Sigmoid colon (tissue), 7 donors: ENCODE measurements around the gene ELOVL4. TPM values are rescaled to one million over a fixed set of nuclear protein-coding genes. Genes with fewer than 3 reads are reported as not detected.
A peak's percentile ranks its signal among the peaks of the same experiment; 100 is the strongest.

Experiments
- DNase-seq: peaks from one replicate; pipeline ENCODE4 v3.0.0-alpha.2; 2019
- H3K27ac ChIP-seq, 4 donors: fragments of 200-600 bp; sonication (generic); one replicate each; pipeline ENCODE4 v1.5.1; 2016 to 2019; ENCODE audit warnings: mild to moderate bottlenecking in 1 of 4
- H3K27me3 ChIP-seq, 3 donors: fragments of 200-600 bp; sonication (generic); one replicate each; pipeline ENCODE4 v1.5.1; 2019; ENCODE audit warnings: mild to moderate bottlenecking in 1 of 3
- H3K36me3 ChIP-seq, 4 donors: fragments of 200-600 bp; sonication (generic); one replicate each; pipeline ENCODE4 v1.5.1; 2016 to 2019
- H3K4me1 ChIP-seq, 4 donors: fragments of 200-600 bp; sonication (generic); one replicate each; pipeline ENCODE4 v1.5.1; 2017 to 2019
- H3K4me3 ChIP-seq, 4 donors: fragments of 200-600 bp; sonication (generic); one replicate each; pipeline ENCODE4 v1.5.1; 2017 to 2019; ENCODE audit warnings: mild to moderate bottlenecking in 2 of 4, moderate library complexity in 1 of 4
- H3K9me3 ChIP-seq, 4 donors: fragments of 200-600 bp in 3 of 4; sonication (generic) in 3 of 4; one replicate each; pipeline versions ENCODE4 v1.5.1 to v1.6.1; 2013 to 2019
- CTCF ChIP-seq, 4 experiments: fragments of 450-650 bp in 3 of 4; fragments of 200-600 bp in 1 of 4; IDR thresholded peaks; one replicate each; pipeline ENCODE4 v1.5.1; 2016 to 2019; ENCODE audit warnings: antibody characterized with exemption in 4 of 4, mild to moderate bottlenecking in 3 of 4, moderate library complexity in 2 of 4
- EP300 ChIP-seq, 4 donors: sonication (generic); formaldehyde crosslinking; IDR thresholded peaks; one replicate each; pipeline ENCODE4 v1.6.1; 2017; ENCODE audit warnings: antibody characterized with exemption in 4 of 4
- POLR2AphosphoS5 ChIP-seq, 4 donors: sonication (generic); formaldehyde crosslinking; IDR thresholded peaks; one replicate each; pipeline ENCODE4 v1.6.1; 2017; ENCODE audit warnings: antibody characterized with exemption in 4 of 4
- WGBS, 2 donors: extraction: QIAGEN DNeasy Blood & Tissue Kit; methylation state at CpG; one replicate each; pipeline ENCODE4 v1.1.7; 2013; 5-methylcytosine and 5-hydroxymethylcytosine counted together
- intact Hi-C: fragments of 100-400 bp; cut with DNase I; formaldehyde crosslinking; loops from one replicate; pipeline ENCODE4 v1.15.1; 2023
- polyA plus RNA-seq, 3 donors: library from polyadenylated mRNA; stranded (reverse); fragments of 200-250 nt; gene quantifications; one replicate each; pipeline ENCODE4 v1.2.3, GENCODE V29; 2013
- total RNA-seq, 4 donors: library from RNA; depleted of rRNA; stranded (reverse); fragments of >200 nt; gene quantifications; one replicate each; pipeline ENCODE4 v1.1.0, GENCODE V29; 2016
- donor health status: healthy with polysubstance abuse.
- donor health status: Bipolar disorder and iron deficiency.
- donor health status: healthy.

Gene ELOVL4
- total and polyA plus RNA-seq, 7 donors: 0.23 to 4.6 (median 2.6) TPM; not detected in 1

DNA sequence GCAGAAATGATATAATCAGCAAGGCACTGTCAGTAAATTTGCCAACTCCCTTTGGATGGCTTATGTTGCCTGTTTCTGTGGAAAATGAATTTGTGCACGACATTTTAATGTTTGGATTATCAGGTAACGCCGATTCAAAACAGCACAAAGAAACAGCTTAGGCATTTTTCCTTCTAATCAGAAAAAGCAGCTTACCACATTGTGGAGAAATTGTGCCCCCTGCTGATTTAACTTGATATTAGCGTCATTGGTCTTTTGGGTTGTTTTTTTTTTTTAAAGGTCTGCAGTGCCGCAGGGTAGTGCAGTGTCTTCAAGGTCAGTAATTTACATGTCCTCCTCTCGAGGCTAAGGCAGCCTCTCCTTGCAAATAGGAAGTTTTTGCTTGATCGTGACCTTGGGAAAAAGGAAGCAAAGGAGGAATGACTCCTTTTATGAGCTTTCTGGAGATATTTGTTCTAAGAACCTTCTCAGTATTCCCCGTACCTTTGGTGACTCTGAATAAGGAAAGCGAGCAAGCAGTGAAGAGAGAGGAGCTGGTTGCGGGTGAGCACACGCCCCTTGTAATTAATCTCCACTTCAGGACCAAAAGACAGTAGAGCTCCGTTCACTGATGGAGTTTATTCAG lies 79.1 kb downstream of the ELOVL4 start:
- peaks cover 0 to 10% (median 3%) of the 10 kb centered on the region in 4 donors for H3K4me1 ChIP-seq
- WGBS, 2 donors: 16 to 34% methylated on average over 12 of the region's 12 CpGs
- TF ChIP-seq EP300 (IDR thresholded peaks at IDR 0.05): no peak
- no peak for TF ChIP-seq POLR2AphosphoS5 (IDR thresholded peaks at IDR 0.05)
- TF ChIP-seq CTCF (IDR thresholded peaks at IDR 0.05): peak in 1 of 4 experiments; percentile 41
- H3K27ac ChIP-seq: no peak overlapping the region
- intact Hi-C loops: no loop called here
- no peak for DNase-seq
- H3K27me3 ChIP-seq: no peaks in the 10 kb centered on the region
- H3K4me3 ChIP-seq: no peak overlapping the region
- no peaks in the 10 kb centered on the region for H3K36me3 ChIP-seq
- H3K9me3 ChIP-seq: no peaks in the 10 kb centered on the region

Other genes with a start within 250 kb of the ELOVL4 start
- under 1 TPM; 0.16 to 0.55 (median 0.45) TPM for gene TTK, start 57.1 kb upstream of the ELOVL4 start, total RNA-seq
- 1 to 10 TPM; 1.2 to 5.9 (median 3.5) TPM for gene TTK, start 57.1 kb upstream of the ELOVL4 start, polyA plus RNA-seq
- gene BCKDHB, start 159.1 kb upstream of the ELOVL4 start, total RNA-seq: 10 to 100 TPM; 15.1 to 20.4 (median 18.6) TPM
- gene BCKDHB, start 159.1 kb upstream of the ELOVL4 start, polyA plus RNA-seq: 10 to 100 TPM; 15.4 to 43.2 (median 41.4) TPM